CD4-positive, alpha-beta T cell treated with Interleukin-17A for 4 hours (primary cell): Measurements from ENCODE around the gene OCA2.

Experiments used
- DNase-seq: peaks from one replicate; pipeline ENCODE4 v3.0.0-alpha.2; 2020; ENCODE audit warnings: mixed read lengths

The OCA2 gene

GRCh38 chr15:27835233-27835939, 263.7 kb downstream of the OCA2 start:
- no peak for DNase-seq

GRCh38 chr15:27834684-27835083, 264.4 kb downstream of the OCA2 start:
- no peak for DNase-seq

- no peak for DNase-seq
Observed at GRCh38 chr15:27833974-27834373, 265.1 kb downstream of the OCA2 start.

- no peak for DNase-seq
Observed at GRCh38 chr15:27833178-27833577, 265.9 kb downstream of the OCA2 start.

GRCh38 chr15:27832237-27832596, 266.9 kb downstream of the OCA2 start:
- no peak for DNase-seq

- no peak for DNase-seq
Observed at GRCh38 chr15:27831384-27832236, 267.5 kb downstream of the OCA2 start.

- no peak for DNase-seq
Observed at GRCh38 chr15:27828746-27829145, 270.4 kb downstream of the OCA2 start.

- no peak for DNase-seq
Observed at GRCh38 chr15:27826902-27827714, 272.0 kb downstream of the OCA2 start.

GRCh38 chr15:27826411-27826810, 272.7 kb downstream of the OCA2 start:
- no peak for DNase-seq

GRCh38 chr15:27824841-27825422, 274.2 kb downstream of the OCA2 start:
- no peak for DNase-seq

- DNase-seq, result no peak
Observed at GRCh38 chr15:27821273-27821672, 277.8 kb downstream of the OCA2 start.

GRCh38 chr15:27820722-27821121, 278.4 kb downstream of the OCA2 start:
- no peak for DNase-seq

- DNase-seq, result no peak
Observed at GRCh38 chr15:27820232-27820631, 278.9 kb downstream of the OCA2 start.

- DNase-seq, result no peak
Observed at GRCh38 chr15:27817258-27817657, 281.9 kb downstream of the OCA2 start.

GRCh38 chr15:27816790-27817189, 282.3 kb downstream of the OCA2 start:
- DNase-seq, result no peak

- DNase-seq, result no peak
Observed at GRCh38 chr15:27815035-27815434, 284.1 kb downstream of the OCA2 start.

- DNase-seq, result no peak
Observed at GRCh38 chr15:27813139-27813538, 286.0 kb downstream of the OCA2 start.

- no peak for DNase-seq
Observed at GRCh38 chr15:27808182-27808581, 290.9 kb downstream of the OCA2 start.

GRCh38 chr15:27807335-27807734, 291.8 kb downstream of the OCA2 start:
- no peak for DNase-seq

GRCh38 chr15:27806396-27806795, 292.7 kb downstream of the OCA2 start:
- DNase-seq, result no peak

- no peak for DNase-seq
Observed at GRCh38 chr15:27805261-27806220, 293.6 kb downstream of the OCA2 start.
